ENCODE results near the gene AP3M1.

Gene AP3M1

GRCh38 chr10:74079028-74079935, 71.3 kb downstream of the AP3M1 start:
- H3K4me3 ChIP-seq (ENCODE audit: low read length): no peak overlapping the region
- peaks cover 38% of the 10 kb centered on the region for H3K36me3 ChIP-seq (ENCODE audit: insufficient read depth, low read length)
- no peaks in the 10 kb centered on the region for H3K9me3 ChIP-seq (ENCODE audit: low read length)
- no peak overlapping the region for H2AFZ ChIP-seq (ENCODE audit: low read depth, low read length)
- H3K4me1 ChIP-seq (ENCODE audit: insufficient read depth, low read length): peaks cover 3% of the 10 kb centered on the region
- H3K27me3 ChIP-seq (ENCODE audit: insufficient read depth, low read length): no peaks in the 10 kb centered on the region

GRCh38 chr10:74078037-74078436, 72.6 kb downstream of the AP3M1 start:
- Histone ChIP-seq H3K36me3 (ENCODE audit: insufficient read depth, low read length) (peaks cover 45% of the 10 kb centered on the region), H3K4me3 (ENCODE audit: low read length) (no peak overlapping the region), H3K4me1 (ENCODE audit: insufficient read depth, low read length) (peaks cover 3% of the 10 kb centered on the region), H3K27me3 (ENCODE audit: insufficient read depth, low read length) (no peaks in the 10 kb centered on the region), H2AFZ (ENCODE audit: low read depth, low read length) (no peak overlapping the region), H3K9me3 (ENCODE audit: low read length) (no peaks in the 10 kb centered on the region)

GRCh38 chr10:74077416-74077815, 73.2 kb downstream of the AP3M1 start:
- Histone ChIP-seq H3K27me3 (ENCODE audit: insufficient read depth, low read length) (no peaks in the 10 kb centered on the region), H3K36me3 (ENCODE audit: insufficient read depth, low read length) (peaks cover 44% of the 10 kb centered on the region)

DNA sequence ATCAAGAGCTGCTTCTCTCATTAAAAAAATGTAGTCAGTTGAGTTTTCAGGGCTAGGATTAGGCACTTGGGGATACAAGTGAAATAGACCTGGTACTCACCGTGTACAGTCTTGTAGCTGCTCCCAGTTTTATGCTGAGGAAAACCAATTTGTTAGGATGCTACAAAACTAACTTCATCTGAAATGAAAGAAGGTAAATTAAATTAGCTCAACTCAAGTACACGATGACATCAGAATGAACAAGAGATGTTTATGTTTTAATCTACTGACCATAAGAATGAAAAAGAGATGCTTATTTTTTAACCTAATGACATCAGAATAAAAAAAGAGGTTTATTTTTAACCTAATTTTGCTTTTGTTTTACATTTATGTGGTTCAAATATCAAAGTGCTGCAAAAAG, 73.7 kb downstream of the AP3M1 start:
- H3K36me3 ChIP-seq (ENCODE audit: insufficient read depth, low read length): peaks cover 40% of the 10 kb centered on the region
- H3K27me3 ChIP-seq (ENCODE audit: insufficient read depth, low read length): no peaks in the 10 kb centered on the region
- H3K9me3 ChIP-seq (ENCODE audit: low read length): no peaks in the 10 kb centered on the region
- no peak overlapping the region for H2AFZ ChIP-seq (ENCODE audit: low read depth, low read length)
- peaks cover 3% of the 10 kb centered on the region for H3K4me1 ChIP-seq (ENCODE audit: insufficient read depth, low read length)
- H3K4me3 ChIP-seq (ENCODE audit: low read length): no peak overlapping the region

More at GRCh38 chr10:74077416-74077815, 73.2 kb downstream of the AP3M1 start:
- Histone ChIP-seq H3K4me3 (ENCODE audit: low read length) (no peak overlapping the region), H2AFZ (ENCODE audit: low read depth, low read length) (no peak overlapping the region), H3K4me1 (ENCODE audit: insufficient read depth, low read length) (peaks cover 3% of the 10 kb centered on the region), H3K9me3 (ENCODE audit: low read length) (no peaks in the 10 kb centered on the region)

- no peak overlapping the region for H3K4me3 ChIP-seq (ENCODE audit: low read length)
- H3K27me3 ChIP-seq (ENCODE audit: insufficient read depth, low read length): no peaks in the 10 kb centered on the region
- H2AFZ ChIP-seq (ENCODE audit: low read depth, low read length): no peak overlapping the region
- no peaks in the 10 kb centered on the region for H3K9me3 ChIP-seq (ENCODE audit: low read length)
- peaks cover 9% of the 10 kb centered on the region for H3K4me1 ChIP-seq (ENCODE audit: insufficient read depth, low read length)
- peaks cover 40% of the 10 kb centered on the region for H3K36me3 ChIP-seq (ENCODE audit: insufficient read depth, low read length)
Measured at GRCh38 chr10:74075906-74076305, 74.7 kb downstream of the AP3M1 start.

GRCh38 chr10:74072503-74072902, 78.1 kb downstream of the AP3M1 start:
- Histone ChIP-seq H3K4me1 (ENCODE audit: insufficient read depth, low read length) (peaks cover 14% of the 10 kb centered on the region), H2AFZ (ENCODE audit: low read depth, low read length) (no peak overlapping the region), H3K36me3 (ENCODE audit: insufficient read depth, low read length) (peaks cover 41% of the 10 kb centered on the region), H3K27me3 (ENCODE audit: insufficient read depth, low read length) (no peaks in the 10 kb centered on the region), H3K9me3 (ENCODE audit: low read length) (no peaks in the 10 kb centered on the region), H3K4me3 (ENCODE audit: low read length) (no peak overlapping the region)

GRCh38 chr10:74071157-74071556, 79.5 kb downstream of the AP3M1 start:
- Histone ChIP-seq H3K4me1 (ENCODE audit: insufficient read depth, low read length) (peaks cover 13% of the 10 kb centered on the region), H3K4me3 (ENCODE audit: low read length) (no peak overlapping the region), H3K27me3 (ENCODE audit: insufficient read depth, low read length) (no peaks in the 10 kb centered on the region), H3K36me3 (ENCODE audit: insufficient read depth, low read length) (peaks cover 38% of the 10 kb centered on the region), H2AFZ (ENCODE audit: low read depth, low read length) (no peak overlapping the region), H3K9me3 (ENCODE audit: low read length) (no peaks in the 10 kb centered on the region)

Data from neuron (in vitro differentiated cells).